ENCODE results near the gene FBXO48. TPM values are rescaled to one million over a fixed set of nuclear protein-coding genes. Genes with fewer than 3 reads are reported as not detected.

The FBXO48 gene
- total RNA-seq (2022; extraction: Qiagen RNA extraction) = 0.40 to 0.61 TPM (median 0.56 TPM) in 5 replicates

GRCh38 chr2:68467077-68467960 lies at the start of gene FBXO48, which contains the start of gene APLF:
Gene FBXO48 (minus strand): TSS chr2:68467294. CDS start chr2:68465145, 2,149 bp downstream.
Gene APLF (plus strand): TSS chr2:68467585. CDS start chr2:68467732, 147 bp downstream.

Other genes with a start within 250 kb of the FBXO48 start
- 51.1 to 67.1 TPM (median 53.1 TPM) in 5 replicates for gene PPP3R1, start 214.8 kb downstream of the FBXO48 start, total RNA-seq (2022; extraction: Qiagen RNA extraction)
- 1.3 to 2.1 TPM (median 1.6 TPM) in 5 replicates for gene CNRIP1, start 147.3 kb downstream of the FBXO48 start, total RNA-seq (2022; extraction: Qiagen RNA extraction)
- not detected in 5 replicates for gene PLEK, start 102.0 kb downstream of the FBXO48 start, total RNA-seq (2022; extraction: Qiagen RNA extraction)
- 0.48 to 0.61 TPM (median 0.56 TPM) in 5 replicates for gene APLF, start 291 bp upstream of the FBXO48 start, total RNA-seq (2022; extraction: Qiagen RNA extraction)
- 0.01 TPM in 1 of 5 replicates, not detected in the others for gene PROKR1, start 176.3 kb upstream of the FBXO48 start, total RNA-seq (2022; extraction: Qiagen RNA extraction)